H1 (cell line): Measurements from ENCODE around the gene RAP1GDS1. TPM values are rescaled to one million over a fixed set of nuclear protein-coding genes. Genes with fewer than 3 reads are reported as not detected.
"Not testable (repeated sequence)": the region's sequence is repeated elsewhere in the genome, so short reads cannot be mapped to it uniquely, and the experiment has no call there.

Source experiments
- CTCF ChIA-PET: fragments of 300-600 bp; sonication (Branson Sonifier 250); formaldehyde crosslinking; loops from one replicate; lab custom pipeline; 2021; ENCODE audit not compliant: partially characterized antibody; lab: Charles Lee
- POLR2A ChIA-PET: fragments of 300-600 bp; sonication (Branson Sonifier 250); formaldehyde crosslinking; loops from one replicate; lab custom pipeline; 2021; ENCODE audit warnings: inconsistent platforms; ENCODE audit not compliant: partially characterized antibody; lab: Charles Lee
- DNase-seq, 2 experiments: peaks; one replicate each; pipeline versions ENCODE4 v3.0.0 to v3.0.0-alpha.2; 2010 to 2022; ENCODE audit warnings: low spot score in 2 of 2, low read depth in 1 of 2, mixed read lengths in 1 of 2
- FAIRE-seq: peaks from 2 replicates; lab custom pipeline; 2011; peaks lifted over from hg19 to GRCh38; lab: Jason Lieb, UNC
- H2AFZ ChIP-seq: 2 replicates; pipeline ENCODE4 v1.8.1; 2012; ENCODE audit warnings: low read length, inconsistent platforms
- H2AK5ac ChIP-seq: 2 replicates; pipeline ENCODE4 v1.6.1; 2013; ENCODE audit warnings: low read depth, low read length
- H2BK120ac ChIP-seq: replicated peaks from 2 replicates; pipeline ENCODE3; 2013; ENCODE audit warnings: low read depth, low read length, inconsistent platforms
- H2BK12ac ChIP-seq: 2 replicates; pipeline ENCODE4 v1.6.1; 2013; ENCODE audit warnings: low read depth, low read length
- H2BK15ac ChIP-seq: 2 replicates; pipeline ENCODE4 v1.6.1; 2013; ENCODE audit warnings: low read length
- H2BK20ac ChIP-seq: 2 replicates; pipeline ENCODE4 v1.6.1; 2013; ENCODE audit warnings: low read length
- H2BK5ac ChIP-seq: 2 replicates; pipeline ENCODE4 v1.6.1; 2013; ENCODE audit warnings: low read depth, low read length
- H3K14ac ChIP-seq: 2 replicates; pipeline ENCODE4 v1.6.1; 2013; ENCODE audit warnings: inconsistent platforms; ENCODE audit not compliant: insufficient read length
- H3K18ac ChIP-seq: 2 replicates; pipeline ENCODE4 v1.6.1; 2013; ENCODE audit warnings: low read length; ENCODE audit errors: extremely low read depth
- H3K23ac ChIP-seq: 2 replicates; pipeline ENCODE4 v1.6.1; 2013; ENCODE audit warnings: inconsistent platforms; ENCODE audit not compliant: insufficient read length
- H3K23me2 ChIP-seq: 2 replicates; pipeline ENCODE4 v1.6.1; 2013; ENCODE audit warnings: low read depth, low read length
- H3K27ac ChIP-seq: 2 replicates; pipeline ENCODE4 v1.6.1; 2011; ENCODE audit warnings: low read depth, low read length, inconsistent platforms
- H3K27me3 ChIP-seq, 4 experiments: replicated peaks in 1 of 4; 1 replicate in 1 of 4; 2 replicates in 3 of 4; pipeline versions ENCODE4 v1.6.1 to v1.8.1; 2011 to 2013; ENCODE audit warnings: low read length in 3 of 4, mild to moderate bottlenecking in 3 of 4, inconsistent platforms in 2 of 4, mixed read lengths in 2 of 4, moderate library complexity in 1 of 4; ENCODE audit not compliant: control insufficient read depth in 3 of 4, insufficient read depth in 3 of 4; ENCODE audit errors: extremely low read depth in 1 of 4
- H3K36me3 ChIP-seq, 4 experiments: 2 replicates each; pipeline versions ENCODE4 v1.6.1 to v1.8.1; 2011 to 2013; ENCODE audit warnings: mild to moderate bottlenecking in 4 of 4, low read length in 3 of 4, moderate library complexity in 2 of 4, control low read depth in 1 of 4, inconsistent platforms in 1 of 4; ENCODE audit not compliant: insufficient read depth in 4 of 4, control insufficient read depth in 2 of 4
- H3K4ac ChIP-seq: replicated peaks from 2 replicates; pipeline ENCODE3; 2013; ENCODE audit warnings: low read length, low read depth, mixed read lengths, inconsistent platforms; ENCODE audit not compliant: insufficient read length
- H3K4me1 ChIP-seq, 4 experiments: replicated peaks in 1 of 4; 1 replicate in 1 of 4; 2 replicates in 3 of 4; pipeline versions ENCODE4 v1.6.1 to v1.8.1; 2011 to 2013; ENCODE audit warnings: low read length in 3 of 4, inconsistent platforms in 2 of 4, mixed read lengths in 1 of 4; ENCODE audit not compliant: insufficient read depth in 4 of 4, control insufficient read depth in 3 of 4
- H3K4me2 ChIP-seq, 2 experiments: 2 replicates each; pipeline versions ENCODE4 v1.6.1 to v1.8.1; 2011 to 2013; ENCODE audit warnings: low read depth in 2 of 2, low read length in 2 of 2, control low read depth in 1 of 2, inconsistent platforms in 1 of 2, mild to moderate bottlenecking in 1 of 2; ENCODE audit not compliant: insufficient read depth in 1 of 2
- H3K4me3 ChIP-seq, 4 experiments: fragments of 200-600, 300-600 bp in 1 of 4; sonication (generic), shearing (Covaris generic), sonication (Bioruptor Twin) in 1 of 4; 2 replicates each; pipeline versions ENCODE4 v1.5.1 to v1.8.1; 2011 to 2016; ENCODE audit warnings: low read length in 4 of 4, low read depth in 3 of 4, control low read depth in 2 of 4, inconsistent platforms in 2 of 4, mild to moderate bottlenecking in 2 of 4, mixed read lengths in 1 of 4, moderate library complexity in 1 of 4; ENCODE audit not compliant: insufficient read depth in 2 of 4; ENCODE audit errors: extremely low read depth in 1 of 4
- H3K56ac ChIP-seq: replicated peaks from 2 replicates; pipeline ENCODE3; 2013; ENCODE audit warnings: low read depth, mild to moderate bottlenecking, mixed read lengths, low read length, inconsistent platforms; ENCODE audit not compliant: insufficient read length
- H3K79me1 ChIP-seq: 2 replicates; pipeline ENCODE4 v1.6.1; 2013; ENCODE audit warnings: low read depth, low read length, control low read depth
- H3K79me2 ChIP-seq, 2 experiments: 2 replicates each; pipeline versions ENCODE4 v1.6.1 to v1.8.1; 2012 to 2013; ENCODE audit warnings: low read length in 2 of 2, mild to moderate bottlenecking in 2 of 2, inconsistent platforms in 1 of 2; ENCODE audit not compliant: insufficient read depth in 2 of 2, control insufficient read depth in 1 of 2
- H3K9ac ChIP-seq, 4 experiments: replicated peaks in 1 of 4; 1 replicate in 1 of 4; 2 replicates in 3 of 4; pipeline versions ENCODE4 v1.6.1 to v1.8.1; 2011 to 2013; ENCODE audit warnings: low read depth in 3 of 4, low read length in 3 of 4, control low read depth in 2 of 4, mild to moderate bottlenecking in 2 of 4, moderate library complexity in 2 of 4, inconsistent platforms in 1 of 4; ENCODE audit errors: extremely low read depth in 1 of 4
- H3K9me3 ChIP-seq, 2 experiments: 2 replicates each; pipeline versions ENCODE4 v1.6.1 to v1.8.1; 2012 to 2013; ENCODE audit warnings: mild to moderate bottlenecking in 2 of 2, moderate library complexity in 2 of 2, control low read depth in 1 of 2, inconsistent platforms in 1 of 2, low read depth in 1 of 2, low read length in 1 of 2, mixed read lengths in 1 of 2; ENCODE audit not compliant: insufficient read depth in 2 of 2
- H4K20me1 ChIP-seq, 2 experiments: replicated peaks in 1 of 2; 2 replicates each; pipeline versions ENCODE3 to v1.8.1; 2011 to 2013; ENCODE audit warnings: inconsistent platforms in 2 of 2, low read length in 2 of 2, mild to moderate bottlenecking in 1 of 2; ENCODE audit not compliant: insufficient read depth in 2 of 2, control insufficient read depth in 1 of 2
- H4K5ac ChIP-seq: 2 replicates; pipeline ENCODE4 v1.6.1; 2013; ENCODE audit warnings: low read length, low read depth, mixed read lengths, inconsistent platforms; ENCODE audit not compliant: insufficient read length
- H4K8ac ChIP-seq: 2 replicates; pipeline ENCODE4 v1.8.0; 2013; ENCODE audit warnings: mild to moderate bottlenecking, moderate library complexity, low read length, inconsistent platforms; ENCODE audit not compliant: insufficient read depth; ENCODE audit errors: extremely low read depth
- H4K91ac ChIP-seq: replicated peaks from 2 replicates; pipeline ENCODE3; 2013; ENCODE audit warnings: low read length, mixed read lengths, inconsistent platforms; ENCODE audit not compliant: insufficient read length
- RAD21 ChIP-seq, 2 experiments: IDR thresholded peaks in 1 of 2; conservative IDR thresholded peaks in 1 of 2; 2 replicates each; pipeline ENCODE4 v1.6.1; 2011; ENCODE audit warnings: low read depth in 2 of 2, low read length in 2 of 2, improper control_type of control experiment in 1 of 2, inconsistent platforms in 1 of 2, mild to moderate bottlenecking in 1 of 2, moderate library complexity in 1 of 2
- RNF2 ChIP-seq: fragments of 200-900, 300-1000 bp; sonication (generic); IDR thresholded peaks from 2 replicates; pipeline ENCODE4 v1.7.1; 2016; ENCODE audit warnings: borderline replicate concordance, low read depth, mild to moderate bottlenecking, antibody characterized with exemption, low read length; ENCODE audit not compliant: poor library complexity, severe bottlenecking; ENCODE audit errors: missing control alignments
- RXRA ChIP-seq: IDR thresholded peaks from 2 replicates; pipeline ENCODE4 v1.6.1; 2011; ENCODE audit warnings: low read depth, mild to moderate bottlenecking, low read length, moderate library complexity; ENCODE audit not compliant: insufficient read depth
- WGBS, 2 experiments: shearing (Covaris generic) in 1 of 2; methylation state at CpG; one replicate each; pipeline versions ENCODE4 v1.1.6 to v1.1.7; 2013 to 2015; ENCODE audit warnings: low lambda C conversion rate in 2 of 2, mixed read lengths in 2 of 2, inconsistent platforms in 1 of 2, low coverage in 1 of 2, missing lambda C conversion rate in 1 of 2; ENCODE audit not compliant: insufficient replicate concordance in 2 of 2, insufficient coverage in 1 of 2, insufficient read length in 1 of 2; ENCODE audit errors: extremely low coverage in 1 of 2, missing lambda C conversion rate in 1 of 2; 5-methylcytosine and 5-hydroxymethylcytosine counted together
- polyA plus RNA-seq, 7 experiments: library from polyadenylated mRNA; depleted of rRNA in 3 of 7; stranded (reverse) in 5 of 7; unstranded in 2 of 7; fragments of >200 nt in 5 of 7; fragments of 200-250 nt in 2 of 7; gene quantifications; 1 replicate in 5 of 7; 2 replicates in 1 of 7; 4 replicates in 1 of 7; pipeline versions ENCODE4 v1.2.1 to v1.2.3, GENCODE V29; 2011 to 2013; ENCODE audit warnings: missing spikeins in 2 of 7, mixed read lengths in 2 of 7
- total RNA-seq: library from RNA; stranded (reverse); fragmentation: NEBNext Ultra II Directional; extraction: Animal tissue kit (Norgen Biotek cat#: 25700); gene quantifications from 2 replicates; pipeline ENCODE4 v1.2.1, GENCODE V29; 2021

RAP1GDS1 gene
- total and polyA plus RNA-seq, 2 of the 8 experiments (the other 6 are each of a cell fraction or from before 2014, with no cell fraction given) = 12.8 to 31.9 TPM

DNA sequence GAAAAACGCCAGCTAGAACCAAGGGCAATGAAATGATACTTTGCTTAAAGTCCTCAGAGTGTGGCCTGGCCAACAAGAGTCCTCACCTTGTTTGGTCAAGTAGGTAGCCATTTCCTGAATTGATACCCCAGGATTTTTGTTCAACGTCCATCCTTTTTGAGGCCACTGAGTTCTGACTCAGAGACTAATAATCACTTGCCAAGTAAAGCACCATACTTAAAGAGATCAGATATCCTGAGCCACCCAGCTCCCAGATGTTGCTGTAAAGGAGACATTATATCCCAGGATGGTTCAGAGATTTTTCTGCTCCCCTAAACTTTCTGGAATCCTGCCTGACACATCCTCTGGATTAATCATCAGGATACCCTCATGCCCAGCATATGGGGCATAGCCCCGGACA lies 190.9 kb downstream of the RAP1GDS1 start (continued):
- TF ChIP-seq RAD21 (IDR thresholded peaks at IDR 0.05 in 1 of 2, conservative IDR thresholded peaks at IDR 0.05 in 1 of 2; ENCODE audit: low read depth in 2 of 2, low read length in 2 of 2) (no peak), RNF2 (no peak), RXRA (no peak)
- TF ChIP-seq, all 59 proteins: peak for 0

DNA sequence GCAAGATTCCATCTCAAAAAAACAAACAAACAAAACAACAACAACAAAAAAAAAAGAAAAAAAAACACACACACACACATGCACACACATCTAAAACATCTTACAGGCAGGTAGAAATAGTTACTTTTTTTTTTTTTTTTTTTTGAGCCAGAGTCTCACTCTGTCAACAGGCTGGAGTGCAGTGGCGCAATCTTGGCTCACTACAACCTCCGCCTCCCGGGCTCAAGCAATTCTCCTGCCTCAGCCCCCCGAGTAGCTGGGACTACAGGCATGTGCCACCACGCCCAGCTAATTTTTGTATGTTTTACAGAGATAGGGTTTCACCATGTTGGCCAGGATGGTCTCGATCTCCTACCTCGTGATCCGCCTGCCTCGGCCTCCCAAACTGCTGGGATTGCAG lies 196.2 kb downstream of the RAP1GDS1 start:
- not testable (repeated sequence) for H2BK12ac ChIP-seq, H3K4ac ChIP-seq, H4K8ac ChIP-seq, H3K4me1 ChIP-seq, H3K23me2 ChIP-seq, H2AFZ ChIP-seq, H3K4me2 ChIP-seq, H3K18ac ChIP-seq, H3K9ac ChIP-seq, H2BK15ac ChIP-seq, H3K27ac ChIP-seq, H4K91ac ChIP-seq, H2BK5ac ChIP-seq, H3K36me3 ChIP-seq, H3K79me1 ChIP-seq, H3K79me2 ChIP-seq, H4K5ac ChIP-seq, FAIRE-seq, H3K56ac ChIP-seq, H3K9me3 ChIP-seq, H3K27me3 ChIP-seq, H2BK120ac ChIP-seq, H4K20me1 ChIP-seq, H2BK20ac ChIP-seq, H3K4me3 ChIP-seq, H3K23ac ChIP-seq, DNase-seq, H2AK5ac ChIP-seq, H3K14ac ChIP-seq
- WGBS, 2 experiments = 96% methylated on average over 9 of the region's 9 CpGs; no CpG with 5 or more reads in 1 of the 2 experiments
- CTCF ChIA-PET = interaction anchor here (0.7 to 1.2 kb wide), 2 partner anchors 11 to 235 kb away, joined by 3 to 4 read pairs; no protein-coding TSS in a partner anchor
- POLR2A ChIA-PET = interaction anchor here (0.6 kb wide), 1 partner anchor 58 kb away, joined by 4 read pairs; no protein-coding TSS in a partner anchor
